ENCODE results near the gene UBA52. TPM values are rescaled to one million over a fixed set of nuclear protein-coding genes. Genes with fewer than 3 reads are reported as not detected.

UBA52 gene
- total RNA-seq, 4 donors from 2014 or later = 405 to 1,087 (median 865) TPM

- DNase-seq (ENCODE audit: low spot score in 2 of 2) = no peak
- no peaks in the 10 kb centered on the region for H3K9me3 ChIP-seq
- H3K4me1 ChIP-seq = no peaks in the 10 kb centered on the region
- WGBS = 87% methylated on average over 3 of the region's 7 CpGs
- H3K27ac ChIP-seq = no peak overlapping the region
- H3K36me3 ChIP-seq = peaks cover 27% of the 10 kb centered on the region
- no peaks in the 10 kb centered on the region for H3K27me3 ChIP-seq
- no peak for TF ChIP-seq POLR2A (IDR thresholded peaks at IDR 0.05)
- TF ChIP-seq CTCF (IDR thresholded peaks at IDR 0.05) = no peak
- no peak for TF ChIP-seq POLR2AphosphoS5 (IDR thresholded peaks at IDR 0.05)
- TF ChIP-seq EP300 (IDR thresholded peaks at IDR 0.05) = no peak
- H3K4me3 ChIP-seq = no peak overlapping the region
Observed at GRCh38 chr19:18529782-18530181, 41.9 kb upstream of the UBA52 start.

- no peaks in the 10 kb centered on the region for H3K4me1 ChIP-seq
Observed at GRCh38 chr19:18531485-18531884, 40.2 kb upstream of the UBA52 start.

GRCh38 chr19:18532168-18532890 is 39.3 kb upstream of the UBA52 start:
- Histone ChIP-seq H3K9me3 (no peaks in the 10 kb centered on the region), H3K27ac (no peak overlapping the region), H3K4me1 (no peaks in the 10 kb centered on the region), H3K4me3 (no peak overlapping the region), H3K27me3 (no peaks in the 10 kb centered on the region), H3K36me3 (peaks cover 49% of the 10 kb centered on the region)
- no peak for DNase-seq (ENCODE audit: low spot score in 2 of 2)
- TF ChIP-seq POLR2AphosphoS5 (IDR thresholded peaks at IDR 0.05) (no peak), EP300 (IDR thresholded peaks at IDR 0.05) (no peak), POLR2A (IDR thresholded peaks at IDR 0.05) (no peak), CTCF (IDR thresholded peaks at IDR 0.05) (no peak)
- WGBS = 87% methylated on average over 15 of the region's 22 CpGs

More at GRCh38 chr19:18531485-18531884, 40.2 kb upstream of the UBA52 start:
- 92% methylated on average over 9 of the region's 9 CpGs for WGBS
- Histone ChIP-seq H3K9me3 (no peaks in the 10 kb centered on the region), H3K4me3 (no peak overlapping the region), H3K36me3 (peaks cover 42% of the 10 kb centered on the region), H3K27me3 (no peaks in the 10 kb centered on the region), H3K27ac (no peak overlapping the region)
- no peak for TF ChIP-seq POLR2A (IDR thresholded peaks at IDR 0.05)
- TF ChIP-seq POLR2AphosphoS5 (IDR thresholded peaks at IDR 0.05) = no peak
- TF ChIP-seq EP300 (IDR thresholded peaks at IDR 0.05) = no peak
- no peak for TF ChIP-seq CTCF (IDR thresholded peaks at IDR 0.05)
- no peak for DNase-seq (ENCODE audit: low spot score in 2 of 2)

- no peak overlapping the region for H3K4me3 ChIP-seq
- WGBS = 90% methylated on average over 3 of the region's 4 CpGs
- H3K27ac ChIP-seq = no peak overlapping the region
- TF ChIP-seq POLR2AphosphoS5 (IDR thresholded peaks at IDR 0.05) = no peak
- TF ChIP-seq POLR2A (IDR thresholded peaks at IDR 0.05) = no peak
- no peak for TF ChIP-seq CTCF (IDR thresholded peaks at IDR 0.05)
- no peak for TF ChIP-seq EP300 (IDR thresholded peaks at IDR 0.05)
- H3K36me3 ChIP-seq = peaks cover 56% of the 10 kb centered on the region
- no peaks in the 10 kb centered on the region for H3K4me1 ChIP-seq
- H3K27me3 ChIP-seq = no peaks in the 10 kb centered on the region
- no peaks in the 10 kb centered on the region for H3K9me3 ChIP-seq
- no peak for DNase-seq (ENCODE audit: low spot score in 2 of 2)
Observed at GRCh38 chr19:18533058-18533457, 38.6 kb upstream of the UBA52 start.

GRCh38 chr19:18536475-18536874 is 35.2 kb upstream of the UBA52 start:
- no peak overlapping the region for H3K4me3 ChIP-seq
- DNase-seq (ENCODE audit: low spot score in 2 of 2) = no peak
- peaks cover 73% of the 10 kb centered on the region for H3K36me3 ChIP-seq
- no peaks in the 10 kb centered on the region for H3K27me3 ChIP-seq
- H3K4me1 ChIP-seq = no peaks in the 10 kb centered on the region
- no peak overlapping the region for H3K27ac ChIP-seq
- WGBS = 98% methylated on average over 10 of the region's 10 CpGs
- TF ChIP-seq POLR2AphosphoS5 (IDR thresholded peaks at IDR 0.05) (no peak), CTCF (IDR thresholded peaks at IDR 0.05) (no peak), POLR2A (IDR thresholded peaks at IDR 0.05) (no peak)
- H3K9me3 ChIP-seq = no peaks in the 10 kb centered on the region
